IMR-90 (cell line): ENCODE results near the gene GIMAP8.

Experiments
- CTCF ChIP-seq: conservative IDR thresholded peaks from 2 replicates; pipeline ENCODE4 v1.5.1; 2012; ENCODE audit warnings: mild to moderate bottlenecking, low read depth, low read length, improper control_type of control experiment
- ELK1 ChIP-seq: fragments of 150-350 bp; IDR thresholded peaks from 2 replicates; pipeline ENCODE4 v1.6.1; 2016; ENCODE audit warnings: low read depth, mild to moderate bottlenecking, low read length, moderate library complexity, borderline replicate concordance
- MXI1 ChIP-seq: IDR thresholded peaks from 2 replicates; pipeline ENCODE4 v1.6.1; 2012; ENCODE audit warnings: low read depth, mild to moderate bottlenecking, low read length, moderate library complexity, borderline replicate concordance
- POLR2A ChIP-seq: IDR thresholded peaks from 2 replicates; pipeline ENCODE4 v1.6.1; 2012; ENCODE audit warnings: mild to moderate bottlenecking, low read depth, low read length
- RAD21 ChIP-seq: IDR thresholded peaks from 2 replicates; pipeline ENCODE4 v1.6.1; 2012; ENCODE audit warnings: low read length, improper control_type of control experiment
- RFX5 ChIP-seq: IDR thresholded peaks from 2 replicates; pipeline ENCODE4 v1.8.0; 2012; ENCODE audit warnings: low read depth, mild to moderate bottlenecking, low read length, moderate library complexity
- TF ChIP-seq, protein P1 (sequence below): fragments of 150-350 bp; IDR thresholded peaks from 2 replicates; pipeline ENCODE4 v1.6.1; 2017; ENCODE audit warnings: mild to moderate bottlenecking, antibody characterized with exemption, low read length, low read depth

- TF ChIP-seq, protein P1, sequence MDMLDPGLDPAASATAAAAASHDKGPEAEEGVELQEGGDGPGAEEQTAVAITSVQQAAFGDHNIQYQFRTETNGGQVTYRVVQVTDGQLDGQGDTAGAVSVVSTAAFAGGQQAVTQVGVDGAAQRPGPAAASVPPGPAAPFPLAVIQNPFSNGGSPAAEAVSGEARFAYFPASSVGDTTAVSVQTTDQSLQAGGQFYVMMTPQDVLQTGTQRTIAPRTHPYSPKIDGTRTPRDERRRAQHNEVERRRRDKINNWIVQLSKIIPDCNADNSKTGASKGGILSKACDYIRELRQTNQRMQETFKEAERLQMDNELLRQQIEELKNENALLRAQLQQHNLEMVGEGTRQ: no peak
- TF ChIP-seq POLR2A (no peak), CTCF (no peak), RAD21 (no peak), ELK1 (no peak), RFX5 (no peak), MXI1 (no peak)
Measured at GRCh38 chr7:150487625-150488024, 37.2 kb downstream of the GIMAP8 start.
